SK-N-MC (cell line): ENCODE data around the gene CYSTM1.
A peak's percentile ranks its signal among the peaks of the same experiment; 100 is the strongest.

Source experiments
- EZH2 ChIP-seq: fragments of 200-600 bp; sonication (generic); IDR thresholded peaks from one replicate; pipeline ENCODE4 v1.6.1; 2017; ENCODE audit warnings: antibody characterized with exemption
- FOXP2 ChIP-seq: optimal IDR thresholded peaks from 2 replicates; pipeline ENCODE3; 2011; ENCODE audit warnings: mild to moderate bottlenecking, moderate library complexity; ENCODE audit not compliant: insufficient read depth; ENCODE audit errors: extremely low read length, control extremely low read depth
- POLR2AphosphoS5 ChIP-seq: IDR thresholded peaks from 2 replicates; pipeline ENCODE4 v1.6.1; 2012; ENCODE audit warnings: mild to moderate bottlenecking, low read depth, low read length, borderline replicate concordance

GRCh38 chr5:140175367-140176030 lies 511 bp downstream of the CYSTM1 start:
- peak; percentile 53; the same call in 1 of the 2 replicates for TF ChIP-seq POLR2AphosphoS5
- TF ChIP-seq EZH2: no peak
- no peak for TF ChIP-seq FOXP2
